Thyroid gland (tissue), 4 donors: ENCODE measurements around the gene PTPN11. TPM values are rescaled to one million over a fixed set of nuclear protein-coding genes. Genes with fewer than 3 reads are reported as not detected.

Experiments
- DNase-seq, 2 donors: peaks; one replicate each; pipeline ENCODE4 v3.0.0-alpha.2; 2019
- H3K27ac ChIP-seq, 3 donors: fragments of 200-600 bp; sonication (generic); 1 replicate in 2 of 3; 2 replicates in 1 of 3; pipeline ENCODE4 v1.5.1; 2016 to 2019; ENCODE audit warnings: mild to moderate bottlenecking in 1 of 3, moderate library complexity in 1 of 3
- H3K27me3 ChIP-seq: fragments of 200-600 bp; sonication (generic); one replicate; pipeline ENCODE4 v1.5.1; 2019
- H3K36me3 ChIP-seq, 2 donors: fragments of 200-600 bp; sonication (generic); one replicate each; pipeline ENCODE4 v1.5.1; 2016 to 2019
- H3K4me1 ChIP-seq, 2 donors: fragments of 200-600 bp; sonication (generic); one replicate each; pipeline ENCODE4 v1.5.1; 2017 to 2019
- H3K4me3 ChIP-seq, 3 donors: fragments of 200-600 bp; sonication (generic); replicated peaks in 1 of 3; 1 replicate in 2 of 3; 2 replicates in 1 of 3; pipeline ENCODE4 v1.5.1; 2016; ENCODE audit warnings: mild to moderate bottlenecking in 1 of 3
- H3K9me3 ChIP-seq: fragments of 200-600 bp; sonication (generic); one replicate; pipeline ENCODE4 v1.5.1; 2017
- CTCF ChIP-seq, 6 experiments: fragments of 200-600 bp in 3 of 6; fragments of 450-650 bp in 3 of 6; sonication (generic) in 3 of 6; IDR thresholded peaks; one replicate each; pipeline ENCODE4 v1.5.1; 2016 to 2019; ENCODE audit warnings: antibody characterized with exemption in 6 of 6, mild to moderate bottlenecking in 2 of 6, inconsistent platforms in 1 of 6, moderate library complexity in 1 of 6
- POLR2A ChIP-seq, 2 donors: fragments of 450-650 bp; IDR thresholded peaks; one replicate each; pipeline ENCODE4 v1.6.1; 2017; ENCODE audit warnings: antibody characterized with exemption in 2 of 2, mild to moderate bottlenecking in 2 of 2, moderate library complexity in 1 of 2
- WGBS, 2 donors: methylation state at CpG; one replicate each; pipeline ENCODE4 v1.1.5; 2017; 5-methylcytosine and 5-hydroxymethylcytosine counted together
- intact Hi-C: fragments of 100-400 bp; cut with DNase I; formaldehyde crosslinking; loops from one replicate; pipeline ENCODE4 v1.15.1; 2023
- total RNA-seq, 4 donors: library from RNA; depleted of rRNA; stranded (reverse); fragments of >200 nt; gene quantifications; one replicate each; pipeline ENCODE4 v1.2.3, GENCODE V29; 2016

PTPN11 gene
- total RNA-seq, 4 donors from 2014 or later: 75.8 to 99.6 (median 78.5) TPM

- TF ChIP-seq CTCF (IDR thresholded peaks at IDR 0.05) (no peak), POLR2A (IDR thresholded peaks at IDR 0.05) (no peak)
- H3K36me3 ChIP-seq: no peaks in the 10 kb centered on the region
- H3K4me3 ChIP-seq: no peak overlapping the region
- intact Hi-C loops: no loop called here
- peaks cover 15% of the 10 kb centered on the region in 2 donors for H3K4me1 ChIP-seq
- DNase-seq: no peak
- H3K9me3 ChIP-seq: no peaks in the 10 kb centered on the region
- H3K27ac ChIP-seq: no peak overlapping the region
- H3K27me3 ChIP-seq: no peaks in the 10 kb centered on the region
- 80 to 84% methylated on average over 3 of the region's 3 CpGs for WGBS, 2 donors
These were observed 2.0 kb downstream of the PTPN11 start for GRCh38 chr12:112420740-112421139.

GRCh38 chr12:112421363-112421762 lies 2.6 kb downstream of the PTPN11 start:
- H3K27ac ChIP-seq: no peak overlapping the region
- H3K27me3 ChIP-seq: no peaks in the 10 kb centered on the region
- no peak overlapping the region for H3K4me3 ChIP-seq
- intact Hi-C loops: no loop called here
- TF ChIP-seq POLR2A (IDR thresholded peaks at IDR 0.05) (no peak), CTCF (IDR thresholded peaks at IDR 0.05) (no peak)
- DNase-seq: no peak
- H3K4me1 ChIP-seq: peaks cover 15% of the 10 kb centered on the region in 2 donors
- H3K36me3 ChIP-seq: no peaks in the 10 kb centered on the region
- no peaks in the 10 kb centered on the region for H3K9me3 ChIP-seq
- WGBS, 2 donors: 100% methylated on average over 1 of the region's 1 CpG

GRCh38 chr12:112422531-112422930 lies 3.8 kb downstream of the PTPN11 start:
- TF ChIP-seq CTCF (IDR thresholded peaks at IDR 0.05) (no peak), POLR2A (IDR thresholded peaks at IDR 0.05) (no peak)
- Histone ChIP-seq H3K4me3 (no peak overlapping the region), H3K36me3 (no peaks in the 10 kb centered on the region), H3K4me1 (peaks cover 15% of the 10 kb centered on the region in 2 donors), H3K27me3 (no peaks in the 10 kb centered on the region), H3K27ac (no peak overlapping the region), H3K9me3 (no peaks in the 10 kb centered on the region)
- DNase-seq: no peak
- intact Hi-C loops: no loop called here
- 56 to 63% methylated on average over 5 of the region's 5 CpGs for WGBS, 2 donors

GRCh38 chr12:112424126-112424525 lies 5.4 kb downstream of the PTPN11 start:
- Histone ChIP-seq H3K4me1 (peaks cover 8 to 10% of the 10 kb centered on the region in 2 donors), H3K27ac (no peak overlapping the region), H3K36me3 (no peaks in the 10 kb centered on the region), H3K4me3 (no peak overlapping the region), H3K27me3 (no peaks in the 10 kb centered on the region), H3K9me3 (no peaks in the 10 kb centered on the region)
- no peak for DNase-seq
- no peak for TF ChIP-seq POLR2A (IDR thresholded peaks at IDR 0.05)
- no peak for TF ChIP-seq CTCF (IDR thresholded peaks at IDR 0.05)
- 92 to 96% methylated on average over 3 of the region's 3 CpGs for WGBS, 2 donors
- intact Hi-C loops: no loop called here

- Histone ChIP-seq H3K4me1 (no peaks in the 10 kb centered on the region), H3K36me3 (no peaks in the 10 kb centered on the region), H3K27me3 (no peaks in the 10 kb centered on the region), H3K27ac (no peak overlapping the region), H3K9me3 (no peaks in the 10 kb centered on the region), H3K4me3 (no peak overlapping the region)
- intact Hi-C loops: no loop called here
- TF ChIP-seq POLR2A (IDR thresholded peaks at IDR 0.05) (no peak), CTCF (IDR thresholded peaks at IDR 0.05) (no peak)
- WGBS, 2 donors: 96 to 98% methylated on average over 7 of the region's 7 CpGs
- DNase-seq: no peak
These were observed 7.0 kb downstream of the PTPN11 start for GRCh38 chr12:112425582-112426382.
